ENCODE results near the gene KIF2A.

KIF2A gene

GRCh38 chr5:62305715-62306322 is at the start of gene KIF2A:
KIF2A (plus strand) TSS chr5:62306206; CDS start chr5:62306473, 267 bp downstream.
- H3K36me3 Mint-ChIP-seq = peaks cover 9% of the 10 kb centered on the region
- H3K9me3 Mint-ChIP-seq (ENCODE audit: low read depth) = no peaks in the 10 kb centered on the region
- H3K27ac Mint-ChIP-seq = peak within 1 kb of the TSS; percentile 100
- peaks cover 51% of the 10 kb centered on the region for H3K4me1 Mint-ChIP-seq (ENCODE audit: low read depth)
- no peaks in the 10 kb centered on the region for H3K27me3 Mint-ChIP-seq
- peak within 1 kb of the TSS; percentile 99 for H3K4me3 Mint-ChIP-seq

DNA sequence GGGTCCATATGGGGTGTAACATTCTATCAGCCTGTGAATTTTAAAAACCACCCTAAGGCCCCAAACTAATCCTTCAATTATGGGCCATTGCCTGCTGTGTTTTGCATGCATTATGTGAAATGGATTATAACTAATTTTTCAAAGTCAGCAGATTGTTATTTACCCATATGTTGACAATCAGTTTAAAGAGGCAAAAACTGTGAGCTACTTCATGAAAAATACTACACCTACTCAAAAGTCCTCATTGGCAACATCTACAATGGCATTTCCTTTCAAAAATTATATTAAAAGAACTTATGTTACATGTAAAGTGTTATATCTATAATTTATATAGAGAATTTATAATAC is 49.0 kb upstream of the KIF2A start:
- Mint-ChIP-seq H3K9me3 (ENCODE audit: low read depth) (peaks cover 3% of the 10 kb centered on the region), H3K4me3 (peak overlapping the region; percentile 62), H3K36me3 (peaks cover 12% of the 10 kb centered on the region), H3K27me3 (no peaks in the 10 kb centered on the region), H3K27ac (peak overlapping the region; percentile 88), H3K4me1 (ENCODE audit: low read depth) (peaks cover 76% of the 10 kb centered on the region)

GRCh38 chr5:62258654-62259053 is 47.4 kb upstream of the KIF2A start:
- Mint-ChIP-seq H3K27ac (peak overlapping the region; percentile 67), H3K4me1 (ENCODE audit: low read depth) (peaks cover 74% of the 10 kb centered on the region), H3K4me3 (peak overlapping the region; percentile 18), H3K36me3 (peaks cover 8% of the 10 kb centered on the region), H3K9me3 (ENCODE audit: low read depth) (peaks cover 3% of the 10 kb centered on the region), H3K27me3 (no peaks in the 10 kb centered on the region)

- H3K4me1 Mint-ChIP-seq (ENCODE audit: low read depth) = peaks cover 63% of the 10 kb centered on the region
- H3K9me3 Mint-ChIP-seq (ENCODE audit: low read depth) = no peaks in the 10 kb centered on the region
Measured at GRCh38 chr5:62259699-62260250, 46.2 kb upstream of the KIF2A start.

GRCh38 chr5:62260513-62260912 is 45.5 kb upstream of the KIF2A start:
- Mint-ChIP-seq H3K9me3 (ENCODE audit: low read depth) (no peaks in the 10 kb centered on the region), H3K27me3 (no peaks in the 10 kb centered on the region), H3K27ac (no peak overlapping the region), H3K4me1 (ENCODE audit: low read depth) (peaks cover 55% of the 10 kb centered on the region), H3K36me3 (peaks cover 5% of the 10 kb centered on the region), H3K4me3 (no peak overlapping the region)

More at GRCh38 chr5:62259699-62260250, 46.2 kb upstream of the KIF2A start:
- Mint-ChIP-seq H3K27ac (no peak overlapping the region), H3K36me3 (peaks cover 5% of the 10 kb centered on the region), H3K27me3 (no peaks in the 10 kb centered on the region), H3K4me3 (no peak overlapping the region)

DNA sequence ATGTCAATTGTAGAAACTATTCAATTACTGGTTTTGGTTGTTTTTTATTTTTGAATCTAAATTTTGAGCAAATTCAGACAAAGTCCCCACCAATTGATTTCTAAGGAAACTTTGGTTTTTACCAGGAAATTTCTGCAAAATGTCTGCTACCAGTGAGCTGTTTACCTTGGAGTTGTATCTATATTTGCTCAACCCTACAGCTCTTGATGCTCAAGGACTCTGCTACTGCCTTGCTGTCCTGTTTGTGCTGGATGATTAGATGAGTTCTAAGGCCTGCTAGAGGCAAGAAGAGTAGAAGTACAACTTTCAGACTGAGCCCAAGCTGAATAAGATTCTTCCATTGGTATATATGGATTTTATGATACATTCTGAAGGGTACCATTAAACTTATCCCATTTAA is 42.6 kb upstream of the KIF2A start:
- H3K36me3 Mint-ChIP-seq = peaks cover 3% of the 10 kb centered on the region
- H3K4me3 Mint-ChIP-seq = no peak overlapping the region
- no peaks in the 10 kb centered on the region for H3K27me3 Mint-ChIP-seq
- H3K9me3 Mint-ChIP-seq (ENCODE audit: low read depth) = no peaks in the 10 kb centered on the region
- no peak overlapping the region for H3K27ac Mint-ChIP-seq
- peaks cover 46% of the 10 kb centered on the region for H3K4me1 Mint-ChIP-seq (ENCODE audit: low read depth)

DNA sequence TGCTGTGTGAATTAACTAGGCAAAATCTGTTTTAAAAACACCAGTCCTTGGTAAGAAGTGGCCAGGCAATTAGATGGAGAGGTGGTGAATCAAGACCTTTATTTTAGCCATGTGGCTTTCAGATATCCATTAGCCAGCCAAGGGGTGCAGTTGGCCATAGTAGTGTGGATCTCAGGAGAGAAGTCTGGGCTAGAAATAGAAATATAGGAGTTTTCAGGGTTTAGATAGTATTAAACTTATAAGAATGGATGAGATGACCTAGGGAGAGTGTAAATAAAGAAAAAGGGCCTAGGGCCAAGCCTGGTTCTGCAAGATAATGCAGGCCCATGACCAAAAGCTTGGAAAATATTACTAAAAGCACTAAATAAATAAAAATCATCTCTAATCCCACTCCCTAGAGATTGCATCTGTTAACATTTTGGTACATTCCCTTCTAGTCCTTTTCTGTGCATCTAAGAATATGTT is 40.3 kb upstream of the KIF2A start:
- H3K27ac Mint-ChIP-seq = no peak overlapping the region
- no peak overlapping the region for H3K4me3 Mint-ChIP-seq
- H3K36me3 Mint-ChIP-seq = no peaks in the 10 kb centered on the region
- peaks cover 37% of the 10 kb centered on the region for H3K4me1 Mint-ChIP-seq (ENCODE audit: low read depth)
- H3K27me3 Mint-ChIP-seq = no peaks in the 10 kb centered on the region
- no peaks in the 10 kb centered on the region for H3K9me3 Mint-ChIP-seq (ENCODE audit: low read depth)

- Mint-ChIP-seq H3K27ac (no peak overlapping the region), H3K36me3 (no peaks in the 10 kb centered on the region), H3K4me3 (no peak overlapping the region)
Measured at GRCh38 chr5:62266573-62266972, 39.4 kb upstream of the KIF2A start.

DNA sequence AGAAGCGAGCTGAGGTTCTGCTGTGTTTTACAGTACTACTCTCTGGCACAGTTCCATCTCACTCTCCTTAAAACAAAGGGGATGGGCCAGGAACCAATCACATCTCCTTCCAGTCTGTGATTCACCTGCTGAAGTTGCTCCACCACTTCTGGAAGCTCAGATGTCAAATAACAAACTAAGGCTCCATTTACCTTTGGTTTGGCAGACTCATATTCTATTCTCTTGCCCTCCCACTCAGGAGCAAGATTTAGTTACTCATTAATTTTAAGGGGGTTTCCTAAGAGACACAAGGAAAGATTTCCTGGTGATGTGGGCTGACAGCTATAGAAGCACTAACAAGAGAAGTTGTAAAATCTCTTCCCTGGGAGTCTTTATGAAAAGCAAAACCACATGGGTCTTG is 37.8 kb upstream of the KIF2A start:
- Mint-ChIP-seq H3K9me3 (ENCODE audit: low read depth) (no peaks in the 10 kb centered on the region), H3K4me3 (peak overlapping the region; percentile 52), H3K36me3 (peaks cover 3% of the 10 kb centered on the region), H3K4me1 (ENCODE audit: low read depth) (peaks cover 32% of the 10 kb centered on the region), H3K27me3 (no peaks in the 10 kb centered on the region), H3K27ac (peak overlapping the region; percentile 72)

More at GRCh38 chr5:62266573-62266972, 39.4 kb upstream of the KIF2A start:
- Mint-ChIP-seq H3K4me1 (ENCODE audit: low read depth) (peaks cover 31% of the 10 kb centered on the region), H3K9me3 (ENCODE audit: low read depth) (no peaks in the 10 kb centered on the region), H3K27me3 (no peaks in the 10 kb centered on the region)

DNA sequence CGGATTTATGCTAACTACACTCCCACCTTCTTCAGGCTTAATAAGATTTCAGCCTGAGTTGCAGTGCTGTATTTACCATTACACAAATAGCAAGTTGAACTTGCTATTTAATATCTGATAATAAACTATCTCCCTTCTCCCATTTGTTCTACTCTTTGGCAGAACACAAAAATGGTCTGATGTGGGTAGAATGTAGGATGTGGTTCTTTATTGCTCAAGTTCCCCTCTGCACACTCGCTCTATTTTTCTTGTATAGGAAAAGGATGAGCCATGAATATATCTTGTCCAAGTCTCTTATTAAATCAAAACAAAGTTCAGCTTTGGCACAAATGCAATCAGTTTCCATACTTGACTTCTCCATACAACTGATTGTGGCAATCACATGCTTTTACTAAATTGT is 37.2 kb upstream of the KIF2A start:
- Mint-ChIP-seq H3K27ac (no peak overlapping the region), H3K27me3 (no peaks in the 10 kb centered on the region), H3K4me3 (no peak overlapping the region), H3K9me3 (ENCODE audit: low read depth) (no peaks in the 10 kb centered on the region), H3K36me3 (peaks cover 3% of the 10 kb centered on the region), H3K4me1 (ENCODE audit: low read depth) (peaks cover 32% of the 10 kb centered on the region)

GRCh38 chr5:62271370-62271769 is 34.6 kb upstream of the KIF2A start:
- no peaks in the 10 kb centered on the region for H3K27me3 Mint-ChIP-seq
- no peaks in the 10 kb centered on the region for H3K9me3 Mint-ChIP-seq (ENCODE audit: low read depth)
- H3K4me3 Mint-ChIP-seq = no peak overlapping the region
- H3K27ac Mint-ChIP-seq = no peak overlapping the region
- H3K4me1 Mint-ChIP-seq (ENCODE audit: low read depth) = peaks cover 29% of the 10 kb centered on the region
- peaks cover 6% of the 10 kb centered on the region for H3K36me3 Mint-ChIP-seq

DNA sequence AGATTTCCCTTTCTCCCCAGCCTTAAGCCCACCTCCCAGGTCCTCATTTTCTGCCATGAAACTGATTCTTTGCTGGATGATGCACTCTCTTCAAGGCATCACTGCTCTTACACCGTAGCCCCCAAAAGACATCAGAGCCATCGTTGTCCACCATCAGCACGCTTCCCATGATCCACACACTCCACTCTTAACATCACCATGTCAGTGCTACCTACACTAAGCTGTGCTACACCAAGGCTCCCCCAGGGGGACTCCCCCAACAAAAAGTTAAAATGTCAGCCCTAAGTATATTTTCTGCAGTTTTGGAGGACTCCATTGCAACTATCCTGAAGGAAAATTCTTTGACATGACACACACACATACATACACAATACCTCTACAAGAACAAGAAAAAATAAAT is 34.1 kb upstream of the KIF2A start:
- Mint-ChIP-seq H3K27me3 (no peaks in the 10 kb centered on the region), H3K4me3 (no peak overlapping the region), H3K27ac (no peak overlapping the region), H3K9me3 (ENCODE audit: low read depth) (no peaks in the 10 kb centered on the region), H3K4me1 (ENCODE audit: low read depth) (peaks cover 32% of the 10 kb centered on the region), H3K36me3 (peaks cover 6% of the 10 kb centered on the region)

DNA sequence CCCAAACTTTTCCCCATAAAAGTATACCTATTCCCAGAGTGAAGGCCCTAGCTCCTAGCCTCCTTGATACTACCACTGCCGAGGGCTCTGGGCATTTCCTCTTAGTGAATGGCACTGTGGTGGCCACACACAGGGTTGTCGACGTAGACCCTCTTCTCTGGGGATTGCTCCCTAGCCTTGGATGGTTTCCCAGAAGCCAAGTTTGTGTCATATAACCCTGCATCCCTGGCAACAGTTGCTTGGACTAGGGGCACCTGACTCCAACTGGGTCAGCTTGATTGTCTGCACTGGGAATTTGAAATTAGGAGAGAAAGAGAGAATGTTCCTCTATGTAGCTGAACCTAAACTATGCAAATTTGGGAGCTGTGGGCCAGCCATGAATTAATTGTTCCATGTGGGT is 32.3 kb upstream of the KIF2A start:
- H3K9me3 Mint-ChIP-seq (ENCODE audit: low read depth) = no peaks in the 10 kb centered on the region
- no peaks in the 10 kb centered on the region for H3K27me3 Mint-ChIP-seq
- H3K27ac Mint-ChIP-seq = no peak overlapping the region

GRCh38 chr5:62275581-62275980 is 30.4 kb upstream of the KIF2A start:
- Mint-ChIP-seq H3K27ac (no peak overlapping the region), H3K9me3 (ENCODE audit: low read depth) (no peaks in the 10 kb centered on the region), H3K4me3 (no peak overlapping the region), H3K36me3 (peaks cover 10% of the 10 kb centered on the region), H3K27me3 (no peaks in the 10 kb centered on the region), H3K4me1 (ENCODE audit: low read depth) (peaks cover 20% of the 10 kb centered on the region)

More for the DNA sequence above, 32.3 kb upstream of the KIF2A start:
- H3K4me3 Mint-ChIP-seq = no peak overlapping the region
- H3K36me3 Mint-ChIP-seq = peaks cover 6% of the 10 kb centered on the region
- H3K4me1 Mint-ChIP-seq (ENCODE audit: low read depth) = peaks cover 29% of the 10 kb centered on the region

- H3K9me3 Mint-ChIP-seq (ENCODE audit: low read depth) = peaks cover 4% of the 10 kb centered on the region
- no peak overlapping the region for H3K4me3 Mint-ChIP-seq
- H3K36me3 Mint-ChIP-seq = peaks cover 11% of the 10 kb centered on the region
- no peaks in the 10 kb centered on the region for H3K27me3 Mint-ChIP-seq
- no peak overlapping the region for H3K27ac Mint-ChIP-seq
- H3K4me1 Mint-ChIP-seq (ENCODE audit: low read depth) = peaks cover 42% of the 10 kb centered on the region
Measured at GRCh38 chr5:62281411-62281810, 24.6 kb upstream of the KIF2A start.

- Mint-ChIP-seq H3K4me1 (ENCODE audit: low read depth) (peaks cover 43% of the 10 kb centered on the region), H3K27me3 (no peaks in the 10 kb centered on the region), H3K36me3 (peaks cover 15% of the 10 kb centered on the region), H3K9me3 (ENCODE audit: low read depth) (peaks cover 8% of the 10 kb centered on the region), H3K4me3 (no peak overlapping the region), H3K27ac (no peak overlapping the region)
Measured at GRCh38 chr5:62282064-62282463, 23.9 kb upstream of the KIF2A start.

Measured in activated naive CD8-positive, alpha-beta T cell (primary cell).